Hindlimb muscle (tissue), 1 donor: Measurements from ENCODE around the gene GRK5. TPM values are rescaled to one million over a fixed set of nuclear protein-coding genes. Genes with fewer than 3 reads are reported as not detected.
"Not testable (repeated sequence)": the region's sequence is repeated elsewhere in the genome, so short reads cannot be mapped to it uniquely, and the experiment has no call there.

Experiments
- DNase-seq: peaks from one replicate; pipeline ENCODE4 v3.0.0-alpha.2; 2013
- polyA plus RNA-seq: library from polyadenylated mRNA; unstranded; fragments of 120-200 nt; gene quantifications from one replicate; pipeline ENCODE4 v1.2.1, GENCODE V29; 2013; ENCODE audit not compliant: insufficient read length

The GRK5 gene
- polyA plus RNA-seq, 1 donor = 19.1 TPM

DNA sequence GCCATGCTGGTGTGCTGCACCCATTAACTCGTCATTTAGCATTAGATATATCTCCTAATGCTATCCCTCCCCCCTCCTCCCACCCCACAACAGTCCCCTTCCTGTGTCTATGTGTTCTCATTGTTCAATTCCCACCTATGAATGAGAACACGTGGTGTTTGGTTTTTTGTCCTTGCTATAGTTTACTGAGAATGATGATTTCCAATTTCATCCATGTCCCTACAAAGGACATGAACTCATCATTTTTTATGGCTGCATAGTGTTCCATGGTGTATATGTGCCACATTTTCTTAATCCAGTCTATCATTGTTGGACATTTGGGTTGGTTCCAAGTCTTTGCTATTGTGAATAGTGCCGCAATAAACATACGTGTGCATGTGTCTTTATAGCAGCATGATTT lies 68.8 kb downstream of the GRK5 start:
- DNase-seq = not testable (repeated sequence)

DNA sequence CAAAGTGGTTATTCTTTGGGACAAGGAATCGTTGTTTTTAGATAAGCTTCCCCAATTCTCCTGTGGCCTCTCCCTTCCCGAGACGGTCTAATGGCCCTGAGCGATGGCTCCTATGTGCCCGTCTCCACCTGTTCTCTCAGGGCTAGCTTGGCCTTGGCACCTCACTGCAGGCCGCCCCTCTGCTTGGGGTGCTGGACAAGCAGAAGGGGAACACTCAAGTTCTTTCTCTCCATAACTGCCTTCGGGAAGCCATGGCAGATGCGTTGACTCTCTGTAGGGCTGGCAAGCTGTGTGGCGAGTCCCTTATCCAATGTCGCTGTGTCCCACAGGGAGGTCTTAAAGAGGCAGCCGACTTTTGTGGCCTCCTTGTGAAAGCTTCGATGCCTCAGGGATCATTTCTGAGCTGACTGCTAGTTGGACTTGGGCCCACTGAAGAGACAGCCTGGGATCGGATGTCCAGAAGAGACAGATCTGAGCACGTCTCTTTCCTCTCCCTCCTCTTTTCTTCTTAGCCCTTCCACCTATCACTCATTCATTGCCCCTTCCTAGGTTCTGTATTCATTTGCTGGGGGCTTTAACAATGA lies 70.8 kb downstream of the GRK5 start:
- DNase-seq = no peak

DNA sequence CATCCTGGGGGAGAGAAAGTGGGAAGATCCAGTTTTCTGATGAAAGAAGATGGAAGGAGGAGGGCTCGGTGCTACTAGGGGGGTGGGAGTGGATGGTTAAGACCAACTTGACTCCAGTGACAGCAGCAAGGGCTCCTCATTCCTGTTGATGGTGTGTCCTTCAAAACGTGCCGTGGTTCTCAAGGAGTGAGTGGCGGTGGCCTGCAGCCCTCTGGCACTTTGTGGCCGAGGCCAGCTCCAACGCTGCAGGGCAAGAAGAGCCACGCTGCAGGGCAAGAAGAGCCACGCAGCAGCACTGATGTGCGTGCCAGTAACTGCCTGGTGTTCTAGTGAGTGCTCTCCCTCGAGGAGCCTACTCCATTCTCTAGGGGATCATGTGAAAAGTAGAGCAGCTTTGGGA lies 72.1 kb downstream of the GRK5 start:
- DNase-seq = no peak

DNA sequence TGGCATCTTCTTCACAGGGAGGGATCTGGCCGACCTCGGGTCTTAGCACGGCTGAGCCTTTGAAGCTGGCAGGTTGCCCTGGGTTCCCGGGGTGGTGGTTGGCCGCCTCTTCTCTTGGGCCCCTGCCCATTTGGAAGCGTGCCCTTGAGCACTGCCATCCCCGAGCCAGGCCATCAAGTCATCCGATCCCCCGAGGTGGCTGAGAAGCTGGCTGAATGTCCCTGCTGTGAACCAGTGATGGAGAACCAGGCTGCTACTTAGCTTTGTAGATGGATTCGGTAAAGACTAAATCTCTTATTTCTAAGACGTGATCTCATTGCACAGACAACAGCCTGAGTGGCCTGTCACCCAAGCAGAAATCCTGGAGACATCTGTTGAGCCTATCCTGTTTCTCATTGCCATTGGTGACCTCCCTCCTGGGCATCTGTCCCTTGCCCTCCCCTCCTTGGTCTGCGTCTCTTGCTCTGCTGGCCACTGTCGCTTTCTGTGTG lies 74.3 kb downstream of the GRK5 start:
- DNase-seq = no peak

DNA sequence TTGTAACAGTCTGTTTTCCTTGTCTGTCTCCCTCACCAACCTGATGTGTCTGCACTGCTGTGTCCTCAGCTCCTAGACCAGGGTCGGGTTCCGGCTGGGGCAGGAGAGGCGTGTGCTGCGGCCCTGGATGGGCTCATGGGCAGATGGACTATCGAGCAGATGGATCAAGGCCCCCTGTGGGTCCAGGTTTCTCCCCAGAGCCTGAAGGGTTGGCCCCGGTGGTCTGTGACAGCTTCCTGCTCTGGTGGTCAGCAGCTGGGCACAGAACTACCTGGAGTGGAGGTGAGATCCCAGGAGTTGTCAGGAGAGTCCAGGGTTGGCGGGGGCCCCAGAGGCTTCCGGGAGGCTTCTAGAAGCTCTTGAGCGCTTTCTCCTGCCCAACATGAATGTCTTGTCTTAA lies 75.1 kb downstream of the GRK5 start:
- DNase-seq = no peak

DNA sequence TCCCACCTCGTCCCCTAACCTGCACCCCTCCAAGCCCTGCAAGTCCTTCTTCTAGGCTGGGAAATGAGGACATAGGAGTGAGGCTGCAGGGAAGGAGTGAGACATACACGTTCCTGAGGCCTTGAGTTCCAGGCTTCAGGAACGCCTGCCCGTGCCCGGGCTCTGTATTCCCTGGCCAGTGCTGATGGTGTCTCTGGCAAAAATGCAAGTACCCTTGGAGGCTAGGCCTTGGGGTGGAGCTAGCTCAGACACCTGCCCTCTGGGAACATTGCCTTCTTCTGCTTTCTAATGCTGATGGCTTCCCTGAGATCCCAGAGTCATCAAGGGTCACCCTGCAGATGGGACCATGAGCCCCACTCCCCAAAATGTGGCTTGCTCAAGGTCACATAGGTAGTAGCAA lies 76.0 kb downstream of the GRK5 start:
- DNase-seq = no peak

DNA sequence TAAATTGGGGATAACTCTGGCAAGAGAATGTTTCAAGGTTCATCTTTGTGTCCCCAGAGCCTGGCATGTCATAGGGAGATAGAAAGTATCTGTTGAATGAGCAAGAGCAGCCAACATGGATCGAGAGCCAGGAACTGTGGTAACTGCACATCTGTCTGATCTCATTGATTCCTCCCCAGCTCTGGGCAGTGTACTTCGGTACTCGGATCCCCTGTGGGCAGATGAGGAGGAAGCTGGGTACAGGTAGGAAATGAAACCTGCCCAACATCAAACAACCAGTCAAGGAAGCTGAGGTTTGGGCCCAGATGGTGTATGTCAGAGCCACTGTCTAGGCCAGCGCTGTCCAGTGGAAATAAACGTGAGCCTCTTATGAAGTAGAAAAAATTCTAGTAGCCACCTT lies 76.4 kb downstream of the GRK5 start:
- DNase-seq = no peak

DNA sequence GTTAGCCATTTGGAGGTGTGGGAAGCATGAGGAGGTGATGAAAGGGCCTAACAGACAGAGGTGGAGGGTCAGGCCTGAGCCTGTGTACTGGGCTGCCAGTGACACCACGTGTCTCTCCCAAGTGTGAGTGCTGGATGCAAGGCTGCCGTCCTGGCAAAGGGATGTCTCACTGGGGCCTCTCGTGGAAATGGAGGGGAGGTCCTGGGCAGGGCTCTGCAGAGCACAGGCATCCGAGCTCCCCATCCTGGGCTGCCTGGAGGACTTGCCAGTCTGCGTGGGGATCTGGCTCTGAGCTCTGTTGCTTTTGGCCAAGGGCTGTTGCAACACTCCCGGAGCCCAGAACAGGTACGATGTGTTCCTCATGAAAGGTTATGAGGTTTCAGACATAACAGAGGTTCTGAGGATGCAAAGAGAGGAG lies 77.3 kb downstream of the GRK5 start:
- DNase-seq = no peak

DNA sequence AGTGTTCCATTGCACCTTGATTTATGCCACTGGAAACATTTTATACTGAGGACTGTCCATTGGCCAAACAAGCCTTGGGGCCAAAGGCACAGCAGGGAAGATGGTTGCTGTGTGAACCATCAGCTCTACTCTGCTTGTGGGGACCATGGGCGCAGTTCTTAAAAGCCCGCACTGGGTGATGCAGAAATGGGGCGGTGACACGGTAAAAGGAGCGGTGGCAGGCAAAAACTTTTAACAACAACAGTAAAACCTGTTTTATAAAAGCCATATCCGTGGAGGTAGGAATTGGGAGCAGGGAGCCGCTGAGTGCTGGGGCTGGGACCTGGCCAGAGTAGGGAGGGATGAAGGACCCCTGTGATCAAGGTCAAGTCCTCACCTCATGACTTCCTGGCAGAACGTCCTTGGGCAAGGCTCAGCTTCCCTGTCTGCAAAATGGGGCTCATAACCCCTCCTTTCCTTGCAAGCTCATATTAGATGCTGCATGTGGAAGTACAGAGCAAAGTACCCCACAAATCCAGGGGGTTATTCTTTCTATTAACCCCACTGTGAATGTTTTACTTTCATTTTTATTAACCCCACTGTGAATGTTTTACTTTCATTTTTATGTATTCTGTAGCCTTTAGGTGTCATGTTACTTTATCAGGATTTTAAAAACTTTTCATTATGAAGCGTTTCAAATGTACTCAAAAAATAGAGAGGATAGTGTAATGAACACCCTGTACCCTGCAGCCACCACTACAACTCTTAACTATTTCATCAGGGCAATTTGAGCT lies 78.3 kb downstream of the GRK5 start:
- DNase-seq = no peak

DNA sequence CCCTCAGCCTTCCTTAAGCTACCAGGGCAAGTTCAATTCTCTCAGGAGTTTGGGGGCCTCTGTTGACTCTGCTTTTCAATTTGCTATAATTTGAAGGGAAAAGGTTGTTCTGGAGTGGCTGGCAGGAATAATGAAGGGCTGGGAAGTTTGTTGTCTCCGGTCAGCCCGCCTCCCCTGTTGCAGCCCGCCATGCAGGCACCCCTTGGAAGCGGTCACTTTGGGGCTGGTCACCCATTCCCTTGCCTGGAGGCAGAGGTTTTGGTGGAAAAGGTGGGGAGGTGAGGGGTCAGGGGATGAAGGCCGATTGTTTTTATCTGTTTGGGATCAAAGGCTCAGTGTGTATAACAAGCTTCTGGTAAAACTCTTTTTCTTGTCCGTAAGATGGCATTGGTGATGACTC lies 79.1 kb downstream of the GRK5 start:
- no peak for DNase-seq

DNA sequence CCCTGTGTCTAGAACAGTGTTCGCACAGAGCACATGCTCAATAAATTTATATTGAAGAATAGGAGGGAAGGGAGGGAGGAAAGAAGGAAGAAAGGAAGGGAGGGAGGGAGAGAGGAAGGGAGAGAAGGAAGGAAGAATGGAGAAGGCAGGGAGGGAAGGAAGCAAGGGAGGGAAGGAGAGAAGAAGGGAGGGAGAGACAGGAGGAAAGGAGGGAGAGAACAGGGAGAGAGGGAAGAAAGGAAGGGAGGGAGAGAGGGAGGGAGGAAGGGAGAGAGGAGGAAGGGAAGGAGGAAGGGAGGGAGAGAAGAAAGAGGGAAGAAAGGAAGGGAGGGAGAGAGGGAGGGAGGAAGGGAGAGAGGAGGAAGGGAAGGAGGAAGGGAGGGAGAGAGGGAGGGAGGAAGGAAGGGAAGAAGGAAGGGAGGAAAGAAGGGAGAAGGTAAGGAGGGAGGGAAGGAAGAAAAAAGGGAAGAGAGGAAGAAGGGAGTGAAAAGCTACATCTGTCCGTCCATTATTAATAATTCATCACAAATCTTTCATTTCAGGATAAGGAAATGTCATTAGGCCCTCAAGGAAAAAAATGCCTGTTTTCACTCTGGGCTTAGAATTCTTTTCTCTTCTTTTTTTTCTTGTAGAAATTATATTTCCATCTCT lies 79.7 kb downstream of the GRK5 start:
- DNase-seq = no peak

DNA sequence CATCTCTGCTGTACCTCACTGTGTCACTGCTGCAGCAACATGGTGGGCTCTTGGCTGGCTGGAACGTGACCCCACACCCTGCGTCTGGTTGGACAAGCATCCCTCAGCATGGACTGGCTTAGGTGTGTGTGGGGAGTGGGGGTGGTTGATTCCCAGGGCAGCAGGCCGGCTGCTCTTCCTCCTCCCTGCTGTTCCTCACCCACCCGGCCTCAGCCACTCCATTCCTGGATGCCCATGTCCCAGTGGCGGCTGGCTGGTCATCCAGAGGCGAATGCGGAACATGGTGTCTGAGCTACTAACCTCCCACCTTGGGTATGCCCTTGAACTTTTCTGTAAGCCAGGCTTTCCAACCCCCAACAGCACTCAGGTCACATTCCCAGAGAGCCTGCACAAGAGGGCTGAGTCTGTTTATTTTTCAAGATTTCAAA lies 81.2 kb downstream of the GRK5 start:
- no peak for DNase-seq

DNA sequence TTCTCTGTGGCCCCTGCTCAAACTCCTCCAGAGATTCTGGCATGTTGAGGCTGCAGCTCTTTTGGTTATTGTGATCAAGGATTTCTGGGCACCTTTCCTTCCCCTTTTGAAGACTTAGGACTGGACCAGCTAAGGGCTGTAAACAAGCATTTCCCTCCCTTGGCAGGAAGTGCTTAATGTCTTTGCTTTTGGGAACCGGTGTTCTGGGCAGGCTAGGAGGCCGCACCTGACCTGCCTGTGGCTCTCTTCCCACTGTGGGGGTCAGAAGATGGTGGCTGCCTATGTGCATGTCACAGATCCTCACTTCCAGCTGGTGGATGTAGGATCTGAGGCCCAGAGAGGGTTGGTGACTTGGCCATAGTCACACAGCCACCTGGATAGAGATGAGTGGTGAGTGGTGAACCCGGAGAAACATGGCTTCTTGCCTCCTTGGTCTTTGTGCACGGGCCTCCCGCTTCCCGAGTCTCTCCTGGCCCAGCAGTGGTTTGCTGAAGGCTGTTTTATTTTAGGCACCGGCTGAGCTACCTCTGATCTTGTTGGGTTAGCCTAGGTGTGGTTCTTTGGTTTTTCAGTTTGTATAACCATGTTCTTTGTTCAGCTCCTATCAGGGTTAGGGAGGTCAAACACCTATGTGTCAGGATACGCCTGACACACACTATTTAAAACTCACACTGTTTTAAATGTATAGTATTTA lies 82.0 kb downstream of the GRK5 start:
- no peak for DNase-seq

DNA sequence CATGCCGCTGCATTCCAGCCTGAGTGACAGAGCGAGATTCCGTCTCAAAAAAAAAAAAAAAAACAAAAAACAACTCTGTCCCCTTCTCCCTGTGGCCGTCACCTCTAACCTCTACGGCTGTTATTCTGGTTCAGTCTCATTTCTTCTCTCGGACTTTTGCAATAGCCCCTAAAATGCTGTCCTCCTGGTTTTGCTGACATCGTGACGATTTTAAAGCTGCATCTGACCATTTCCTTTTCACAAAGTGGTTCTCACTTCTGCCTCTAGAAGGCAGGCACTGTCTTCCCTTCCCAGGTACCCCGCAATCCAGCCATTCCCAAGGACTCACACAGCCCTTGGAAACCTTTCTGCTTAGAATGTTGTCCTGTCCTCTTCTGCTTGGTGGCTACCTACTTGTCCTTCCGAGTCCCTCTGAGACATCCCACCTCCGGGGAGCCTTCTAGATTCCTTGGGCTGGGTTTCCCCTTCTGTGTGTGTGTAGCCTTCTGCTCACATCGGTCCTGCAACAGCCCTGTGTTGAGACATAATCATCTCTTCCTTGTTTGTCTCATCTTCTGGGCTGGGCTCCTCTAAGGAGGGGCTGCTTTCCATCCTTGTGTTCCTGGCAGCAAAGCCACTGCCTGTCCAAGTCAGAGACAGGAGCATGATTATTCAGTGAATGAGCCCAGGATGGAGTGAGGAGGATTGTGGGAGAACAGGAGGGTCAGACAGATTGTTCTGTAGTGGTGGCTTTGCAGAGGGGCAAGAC lies 83.1 kb downstream of the GRK5 start:
- no peak for DNase-seq

DNA sequence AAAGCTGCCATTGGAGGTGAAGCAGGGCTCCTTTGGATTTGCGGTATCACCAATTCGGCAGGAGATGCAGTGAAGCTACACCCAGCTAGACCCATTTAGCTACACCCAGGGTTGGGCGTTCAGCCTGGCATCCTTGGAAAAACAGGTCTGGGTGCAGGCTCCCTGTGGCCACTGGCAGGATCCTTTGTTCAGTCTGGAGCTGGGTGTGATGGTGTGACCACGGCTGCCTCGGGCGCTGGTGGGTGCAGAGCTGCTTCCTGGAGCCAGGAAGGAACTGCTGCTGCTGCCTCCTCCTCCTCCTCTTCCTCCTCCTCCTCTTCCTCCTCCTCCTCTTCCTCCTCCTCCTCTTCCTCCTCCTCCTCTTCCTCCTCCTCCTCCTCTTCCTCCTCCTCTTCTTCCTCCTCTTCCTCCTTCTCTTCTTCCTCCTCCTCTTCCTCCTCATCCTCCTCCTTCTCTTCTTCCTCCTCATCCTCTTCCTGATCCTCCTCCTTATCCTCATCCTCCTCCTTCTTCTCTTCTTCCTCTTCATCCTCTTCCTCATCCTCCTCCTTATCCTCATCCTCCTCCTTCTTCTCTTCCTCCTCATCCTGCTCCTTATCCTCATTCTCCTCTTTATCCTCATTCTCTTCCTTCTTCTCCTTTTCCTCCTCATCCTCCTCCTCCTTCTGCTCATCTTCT lies 84.0 kb downstream of the GRK5 start:
- no peak for DNase-seq

DNA sequence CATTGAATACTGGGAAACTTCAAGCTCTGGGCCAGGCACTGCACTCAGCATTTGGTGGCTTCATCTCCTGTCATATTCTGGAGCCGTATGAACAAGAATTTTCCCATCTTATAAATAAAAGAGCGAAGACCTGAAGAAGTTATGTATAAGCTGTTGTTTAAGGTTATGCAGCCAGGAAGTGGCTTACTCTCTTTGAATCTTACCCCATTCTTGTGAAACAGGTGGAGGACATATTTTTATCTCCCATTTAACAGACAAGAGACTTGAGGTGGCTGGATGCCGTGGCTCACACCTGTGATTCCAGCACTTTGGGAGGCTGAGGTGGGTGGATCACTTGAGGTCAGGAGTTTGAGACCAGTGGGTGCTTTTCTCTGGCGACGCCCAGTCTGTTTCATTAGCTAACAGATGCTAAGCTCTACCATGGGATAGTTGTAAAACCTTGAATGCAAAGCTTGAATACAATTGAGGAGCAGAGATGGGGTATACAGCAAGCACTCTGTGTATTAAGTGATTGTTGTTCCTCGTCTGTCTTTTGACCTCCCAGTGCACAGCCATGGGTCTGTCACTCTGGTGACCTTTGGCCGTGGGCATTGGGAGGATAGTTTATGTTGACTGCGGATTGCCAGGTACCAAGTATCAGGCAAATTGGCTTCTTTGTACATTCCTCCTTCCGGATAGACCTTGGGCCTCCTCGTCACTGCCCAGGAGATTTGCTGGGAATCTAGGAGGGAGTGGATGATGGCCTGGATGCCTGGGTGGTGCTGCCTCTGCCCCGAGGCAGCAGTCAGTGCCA lies 85.8 kb downstream of the GRK5 start:
- no peak for DNase-seq

DNA sequence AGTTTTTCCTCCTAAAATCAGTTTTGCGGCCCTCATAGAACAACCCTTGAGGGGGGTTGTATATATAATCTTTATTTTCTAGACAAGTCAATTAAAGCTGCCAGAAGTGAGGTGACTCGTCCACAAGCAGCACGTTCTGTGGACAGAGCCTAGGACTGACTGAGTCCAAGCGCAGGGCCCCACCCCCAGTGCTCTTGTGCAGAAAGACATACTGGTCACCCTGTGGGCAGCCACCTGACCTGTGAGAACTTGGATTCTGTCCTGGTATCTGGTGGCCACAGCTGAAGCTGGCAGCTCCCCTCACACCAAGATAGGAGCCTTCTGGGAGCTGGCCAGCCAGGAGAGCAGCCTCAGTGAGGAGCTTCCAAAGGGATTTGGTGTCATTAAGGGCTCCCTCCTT lies 89.3 kb downstream of the GRK5 start:
- DNase-seq = no peak

DNA sequence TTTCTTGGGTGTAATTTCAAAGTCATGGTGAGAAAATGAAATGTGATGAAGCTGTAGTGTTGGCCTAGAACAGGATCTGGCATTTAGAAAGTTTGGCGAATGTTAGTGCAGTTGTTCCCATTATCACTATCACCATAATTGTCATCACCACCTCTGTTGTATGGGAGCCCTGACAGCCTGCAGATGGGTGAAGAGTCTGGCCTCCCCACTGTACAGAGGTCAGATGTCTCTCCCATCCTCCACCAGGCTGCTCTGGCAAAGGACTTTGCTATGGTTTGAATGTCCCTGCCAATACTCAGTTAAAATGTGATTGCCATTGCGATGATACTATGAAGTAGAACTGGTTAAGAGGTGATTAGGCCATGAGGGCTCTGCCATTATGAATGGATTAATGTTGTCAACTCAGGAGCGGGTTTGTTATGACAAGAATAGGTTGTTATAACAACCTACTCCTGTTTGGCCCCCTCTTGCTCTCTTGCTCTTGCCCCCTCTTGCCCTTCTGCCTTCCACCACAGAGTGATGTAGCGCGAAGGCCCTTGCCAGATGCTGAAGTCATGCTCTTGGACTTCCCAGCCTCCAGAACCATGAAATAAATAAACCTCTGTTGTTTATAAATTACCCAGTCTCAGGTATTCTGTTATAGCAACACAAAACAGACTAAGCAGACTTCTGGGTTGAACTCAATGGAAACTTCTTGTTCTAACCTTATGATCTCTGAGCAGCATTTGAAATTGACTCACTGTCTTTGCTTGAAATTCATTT lies 90.0 kb downstream of the GRK5 start:
- DNase-seq = no peak

DNA sequence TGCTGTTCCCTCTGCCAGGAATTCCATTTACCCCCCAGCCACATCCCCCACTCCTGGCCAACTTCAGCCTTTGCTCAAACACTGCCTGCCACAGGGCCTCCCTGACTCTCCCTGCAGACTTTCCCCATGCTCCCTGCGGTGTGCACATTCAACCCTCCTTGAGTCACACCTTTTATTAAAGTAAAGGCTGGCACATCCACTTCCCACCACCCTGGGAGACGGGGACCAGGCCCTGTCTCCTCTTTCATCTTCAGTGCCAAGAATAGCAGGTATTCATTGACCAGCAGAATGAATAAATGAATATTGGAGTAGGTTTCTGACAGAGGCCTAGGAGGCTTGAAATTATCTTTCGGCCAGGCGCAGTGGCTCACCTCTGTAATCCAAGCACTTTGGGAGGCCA lies 91.4 kb downstream of the GRK5 start:
- no peak for DNase-seq

DNA sequence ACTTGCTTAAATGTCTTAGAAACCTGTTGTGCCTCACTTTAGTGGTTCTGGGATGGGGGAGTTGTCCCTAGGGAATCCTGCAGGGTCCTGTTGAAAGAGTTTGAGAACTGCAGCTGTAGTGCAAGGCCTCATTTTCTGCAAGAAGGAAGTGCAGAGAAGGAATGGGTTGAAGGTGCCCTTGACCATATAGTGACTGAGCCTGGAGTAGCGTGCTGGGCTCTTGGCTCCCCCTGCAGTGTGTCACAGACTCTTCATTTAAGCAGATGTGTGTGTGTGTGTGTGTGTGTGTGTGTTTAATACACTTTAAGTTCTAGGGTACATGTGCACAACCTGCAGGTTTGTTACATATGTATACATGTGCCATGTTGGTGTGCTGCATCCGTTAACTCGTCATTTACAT lies 92.2 kb downstream of the GRK5 start:
- DNase-seq = no peak
